ENCODE measurements around the gene ELF3.

GRCh38 chr1:201982082-201982622 lies 28.2 kb upstream of the ELF3 start:
- TF ChIP-seq CTCF (IDR thresholded peaks at IDR 0.05): no peak
- TF ChIP-seq POLR2A (IDR thresholded peaks at IDR 0.05): no peak
- TF ChIP-seq POLR2AphosphoS5 (IDR thresholded peaks at IDR 0.05): no peak
